LNCAP (cell line): Measurements from ENCODE around the gene AHRR.

Experiments
- TF ChIP-seq, protein P1 (sequence below): fragments of 450-650 bp; IDR thresholded peaks from 2 replicates; pipeline ENCODE4 v1.5.1; 2017; ENCODE audit warnings: mild to moderate bottlenecking

Gene AHRR

DNA sequence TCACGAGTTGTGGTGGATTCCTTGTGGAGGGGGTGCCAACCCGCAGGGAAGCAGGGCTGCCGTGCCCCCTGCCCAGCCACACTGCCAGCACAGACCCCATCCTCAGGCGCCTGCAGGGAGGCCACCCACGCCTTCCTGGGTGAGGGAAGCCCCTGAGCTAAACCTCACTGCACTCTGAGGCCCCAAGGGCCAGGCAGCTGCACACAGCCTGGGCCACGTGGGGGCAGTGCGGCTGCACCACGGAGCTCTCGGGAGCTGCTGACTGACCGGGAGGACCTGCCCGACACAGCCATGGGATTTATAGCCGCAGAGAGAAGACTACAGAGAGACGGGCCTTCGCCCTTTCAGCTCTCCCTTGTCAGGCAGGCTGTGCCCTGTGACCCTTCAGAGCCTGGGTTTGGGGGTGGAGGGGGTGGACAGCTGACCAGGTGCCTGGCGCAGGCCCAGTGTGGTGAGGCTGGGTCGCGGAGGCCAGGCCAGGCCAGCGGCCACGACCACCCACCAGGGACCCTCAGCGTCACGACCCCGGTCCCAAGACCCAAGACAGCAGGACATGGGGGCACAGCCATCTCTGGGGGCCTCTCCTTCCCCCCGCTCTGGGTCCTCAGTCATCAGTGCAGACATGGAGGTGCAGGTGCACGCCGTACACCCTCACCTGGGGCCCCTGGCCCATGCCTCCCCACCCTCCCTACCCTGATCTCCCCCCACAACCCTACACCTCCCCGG lies 4.3 kb upstream of the AHRR start:
- TF ChIP-seq, protein P1, sequence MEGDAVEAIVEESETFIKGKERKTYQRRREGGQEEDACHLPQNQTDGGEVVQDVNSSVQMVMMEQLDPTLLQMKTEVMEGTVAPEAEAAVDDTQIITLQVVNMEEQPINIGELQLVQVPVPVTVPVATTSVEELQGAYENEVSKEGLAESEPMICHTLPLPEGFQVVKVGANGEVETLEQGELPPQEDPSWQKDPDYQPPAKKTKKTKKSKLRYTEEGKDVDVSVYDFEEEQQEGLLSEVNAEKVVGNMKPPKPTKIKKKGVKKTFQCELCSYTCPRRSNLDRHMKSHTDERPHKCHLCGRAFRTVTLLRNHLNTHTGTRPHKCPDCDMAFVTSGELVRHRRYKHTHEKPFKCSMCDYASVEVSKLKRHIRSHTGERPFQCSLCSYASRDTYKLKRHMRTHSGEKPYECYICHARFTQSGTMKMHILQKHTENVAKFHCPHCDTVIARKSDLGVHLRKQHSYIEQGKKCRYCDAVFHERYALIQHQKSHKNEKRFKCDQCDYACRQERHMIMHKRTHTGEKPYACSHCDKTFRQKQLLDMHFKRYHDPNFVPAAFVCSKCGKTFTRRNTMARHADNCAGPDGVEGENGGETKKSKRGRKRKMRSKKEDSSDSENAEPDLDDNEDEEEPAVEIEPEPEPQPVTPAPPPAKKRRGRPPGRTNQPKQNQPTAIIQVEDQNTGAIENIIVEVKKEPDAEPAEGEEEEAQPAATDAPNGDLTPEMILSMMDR = peak; percentile 69

DNA sequence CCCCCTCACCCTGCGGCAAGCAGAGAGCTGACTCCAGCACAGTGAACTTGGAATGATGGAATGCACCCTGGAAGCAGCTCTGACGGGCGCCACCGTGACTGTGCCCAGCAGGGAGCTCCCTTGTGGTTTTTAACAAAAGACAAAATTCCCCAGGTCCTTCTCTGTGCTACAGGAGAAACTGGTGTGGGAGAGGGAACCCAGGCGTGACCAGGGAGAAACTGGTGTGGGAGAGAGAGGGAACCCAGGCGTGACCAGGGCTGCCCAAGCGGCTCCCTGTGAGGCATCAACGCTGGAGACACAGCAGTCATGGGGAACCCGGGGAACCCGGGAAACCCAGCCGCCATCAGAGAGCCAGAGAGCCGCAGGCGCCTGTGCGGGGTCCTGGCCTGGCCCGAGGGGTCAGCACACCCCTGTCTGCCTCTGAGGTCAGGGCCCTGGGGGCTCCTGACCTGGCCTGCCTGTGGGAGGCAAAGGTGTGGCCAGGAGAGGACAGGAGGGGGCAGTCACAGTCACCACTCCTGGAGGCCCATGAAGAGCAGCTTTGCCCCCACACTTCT lies 3.1 kb upstream of the AHRR start:
- TF ChIP-seq, protein P1 = no peak

DNA sequence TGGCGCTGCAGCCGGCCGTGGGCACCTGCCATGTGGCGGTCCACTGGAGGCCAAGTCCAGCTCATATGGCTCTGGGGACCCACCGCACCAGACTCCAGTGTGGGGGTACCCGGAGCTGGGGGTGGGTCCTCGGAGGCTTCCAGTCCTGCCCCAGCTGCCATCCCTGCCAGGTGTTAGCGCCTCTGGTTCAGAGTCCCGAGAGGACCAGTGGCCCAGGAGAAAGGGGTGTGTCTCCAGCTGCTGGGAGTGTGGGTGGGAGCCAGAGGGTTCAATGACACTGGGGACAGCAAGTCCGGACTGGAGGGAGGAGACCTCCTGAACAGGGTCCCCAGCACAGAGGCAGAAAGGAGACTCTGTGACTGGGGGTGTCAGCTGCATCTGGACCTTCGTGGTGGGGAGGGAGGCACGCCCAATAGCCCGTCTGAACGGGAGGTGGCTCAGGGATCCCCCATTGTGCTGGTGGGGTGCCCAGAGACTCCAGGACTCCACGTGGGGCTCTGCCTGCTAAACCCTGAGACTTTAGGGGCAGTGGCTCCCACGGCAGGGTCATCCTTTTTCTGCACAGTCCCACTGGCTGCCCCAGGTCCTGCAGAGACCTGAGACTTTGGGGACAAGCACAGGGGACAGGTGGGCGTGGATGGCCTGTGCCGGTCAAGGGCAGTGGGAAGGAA lies 2.4 kb upstream of the AHRR start:
- TF ChIP-seq, protein P1 = no peak

DNA sequence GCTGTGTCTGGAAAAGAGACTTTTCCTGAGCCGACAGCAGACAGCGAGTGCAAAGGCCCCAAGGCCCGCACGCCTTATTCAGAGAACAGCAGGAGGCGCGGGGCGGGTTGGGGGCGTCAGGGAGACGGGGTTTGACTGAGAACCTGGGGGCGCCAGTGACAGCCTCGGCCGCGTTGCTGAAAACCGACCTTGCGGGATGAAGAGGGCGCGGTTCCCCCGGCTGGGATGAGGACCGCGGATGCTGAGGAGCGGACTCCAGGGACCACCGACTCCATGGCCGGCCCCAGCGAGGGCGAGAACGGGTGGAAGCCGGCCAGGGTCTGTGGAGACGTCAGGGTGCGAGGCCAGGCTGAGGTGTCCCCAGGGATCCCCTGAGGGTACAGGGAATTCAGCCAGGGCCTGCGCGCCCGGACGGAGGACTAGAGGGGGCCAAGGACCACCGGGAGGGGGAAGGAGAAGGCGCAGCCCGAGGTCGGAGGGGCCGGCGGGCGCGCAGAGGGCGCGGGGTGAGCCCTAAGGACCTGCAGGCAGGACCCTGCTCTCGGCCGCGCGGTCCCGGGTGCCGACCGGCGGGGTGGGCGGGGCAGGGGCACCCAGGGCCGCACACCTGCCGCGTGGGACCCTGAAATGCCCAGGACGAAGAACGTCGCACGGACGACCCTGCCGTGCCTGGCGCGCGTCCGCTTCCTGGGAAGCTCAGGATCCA lies 837 bp upstream of the AHRR start:
- TF ChIP-seq, protein P1 = no peak

DNA sequence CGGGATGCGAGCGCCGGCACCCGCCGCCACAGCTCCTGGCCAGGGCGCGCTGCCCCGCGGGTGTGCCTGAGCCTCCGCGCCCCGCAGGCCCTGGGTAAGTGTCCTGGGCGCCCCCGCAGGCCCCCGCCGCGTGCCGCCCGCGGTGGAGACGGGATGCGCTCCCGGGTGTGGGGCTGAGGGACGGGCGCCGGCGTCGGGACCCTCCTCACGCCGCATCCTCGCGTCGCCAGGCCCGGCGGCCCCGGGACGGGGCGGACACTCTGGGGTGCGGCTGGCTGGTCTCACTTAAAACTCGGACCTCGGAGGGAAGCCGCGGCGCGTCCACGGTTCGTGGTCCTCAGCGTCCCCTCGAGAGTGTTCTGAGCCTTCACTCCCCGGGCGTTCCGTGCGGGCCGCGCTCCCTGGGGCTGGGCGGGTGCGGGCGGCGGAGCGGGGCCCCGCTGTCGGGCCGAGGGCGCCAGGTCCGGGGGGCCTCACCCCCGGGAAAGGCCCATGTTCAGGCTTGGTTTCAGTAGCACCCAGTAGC lies 275 bp downstream of the AHRR start:
- TF ChIP-seq, protein P1 = no peak

DNA sequence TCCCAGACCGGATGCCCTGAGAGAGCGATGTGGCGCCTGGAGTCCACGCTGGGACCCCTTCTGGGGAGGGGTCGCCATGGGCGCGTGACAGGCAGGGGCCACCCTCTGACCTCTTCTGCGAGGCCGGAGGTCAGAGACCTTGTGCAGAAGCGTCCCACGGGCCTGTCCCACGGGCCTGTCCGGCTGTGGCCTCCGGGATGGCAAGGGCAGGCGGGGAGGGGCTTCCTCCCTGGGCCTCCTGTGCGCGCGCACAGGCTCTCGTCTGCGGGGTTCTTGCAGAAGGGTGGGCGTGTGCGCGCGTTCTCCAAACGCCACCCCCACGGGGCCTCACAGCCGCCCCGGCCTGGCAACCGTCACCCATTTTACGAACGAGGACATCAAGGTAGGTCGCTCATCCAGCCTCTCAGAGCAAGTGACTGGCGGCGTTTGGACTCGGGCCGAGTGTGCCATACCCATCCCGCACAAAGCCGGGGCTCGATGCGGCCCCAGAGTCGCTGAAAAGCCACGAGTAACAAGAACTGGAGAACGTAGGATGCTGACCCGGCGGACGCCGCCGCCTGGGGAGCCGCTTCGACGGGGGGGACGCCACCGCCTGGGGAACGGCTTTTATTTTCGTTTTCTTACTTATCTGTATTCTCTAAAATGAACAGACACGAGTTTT lies 897 bp downstream of the AHRR start:
- TF ChIP-seq, protein P1 = no peak
